ENCODE measurements around the gene HLA-DQA1.

HLA-DQA1 gene

GRCh38 chr6:32602383-32602782 lies 34.8 kb upstream of the HLA-DQA1 start:
- H3K27ac ChIP-seq (ENCODE audit: poor library complexity, severe bottlenecking) = no peak overlapping the region
- no peaks in the 10 kb centered on the region for H3K9me3 ChIP-seq (ENCODE audit: severe bottlenecking)
- no peaks in the 10 kb centered on the region for H3K36me3 ChIP-seq (ENCODE audit: low read depth)

GRCh38 chr6:32603222-32603621 lies 34.0 kb upstream of the HLA-DQA1 start:
- no peaks in the 10 kb centered on the region for H3K36me3 ChIP-seq (ENCODE audit: low read depth)
- DNase-seq (ENCODE audit: low spot score) = no peak
- H3K4me3 ChIP-seq (ENCODE audit: severe bottlenecking) = no peak overlapping the region
- H3K9me3 ChIP-seq (ENCODE audit: severe bottlenecking) = no peaks in the 10 kb centered on the region
- no peak for ATAC-seq (ENCODE audit: low read depth)
- H3K27ac ChIP-seq (ENCODE audit: poor library complexity, severe bottlenecking) = no peak overlapping the region
- no peaks in the 10 kb centered on the region for H3K27me3 ChIP-seq (ENCODE audit: insufficient read depth, poor library complexity, severe bottlenecking)
- no peak for TF ChIP-seq CTCF (IDR thresholded peaks at IDR 0.05; ENCODE audit: poor library complexity, severe bottlenecking)
- no peaks in the 10 kb centered on the region for H3K4me1 ChIP-seq (ENCODE audit: insufficient read depth, poor library complexity, severe bottlenecking)

More at GRCh38 chr6:32602383-32602782, 34.8 kb upstream of the HLA-DQA1 start:
- no peak overlapping the region for H3K4me3 ChIP-seq (ENCODE audit: severe bottlenecking)
- TF ChIP-seq CTCF (IDR thresholded peaks at IDR 0.05; ENCODE audit: poor library complexity, severe bottlenecking) = no peak
- H3K4me1 ChIP-seq (ENCODE audit: insufficient read depth, poor library complexity, severe bottlenecking) = no peaks in the 10 kb centered on the region
- ATAC-seq (ENCODE audit: low read depth) (no peak), DNase-seq (ENCODE audit: low spot score) (no peak)
- H3K27me3 ChIP-seq (ENCODE audit: insufficient read depth, poor library complexity, severe bottlenecking) = no peaks in the 10 kb centered on the region

- no peaks in the 10 kb centered on the region for H3K27me3 ChIP-seq (ENCODE audit: insufficient read depth, poor library complexity, severe bottlenecking)
- TF ChIP-seq CTCF (IDR thresholded peaks at IDR 0.05; ENCODE audit: poor library complexity, severe bottlenecking) = no peak
- no peak overlapping the region for H3K27ac ChIP-seq (ENCODE audit: poor library complexity, severe bottlenecking)
- ATAC-seq (ENCODE audit: low read depth) = no peak
- no peaks in the 10 kb centered on the region for H3K9me3 ChIP-seq (ENCODE audit: severe bottlenecking)
- no peak overlapping the region for H3K4me3 ChIP-seq (ENCODE audit: severe bottlenecking)
- H3K36me3 ChIP-seq (ENCODE audit: low read depth) = no peaks in the 10 kb centered on the region
- no peak for DNase-seq (ENCODE audit: low spot score)
- no peaks in the 10 kb centered on the region for H3K4me1 ChIP-seq (ENCODE audit: insufficient read depth, poor library complexity, severe bottlenecking)
Measured at GRCh38 chr6:32603888-32604287, 33.3 kb upstream of the HLA-DQA1 start.

GRCh38 chr6:32604434-32604877 lies 32.8 kb upstream of the HLA-DQA1 start:
- Histone ChIP-seq H3K9me3 (ENCODE audit: severe bottlenecking) (no peaks in the 10 kb centered on the region), H3K27me3 (ENCODE audit: insufficient read depth, poor library complexity, severe bottlenecking) (no peaks in the 10 kb centered on the region), H3K27ac (ENCODE audit: poor library complexity, severe bottlenecking) (no peak overlapping the region), H3K4me3 (ENCODE audit: severe bottlenecking) (no peak overlapping the region), H3K36me3 (ENCODE audit: low read depth) (no peaks in the 10 kb centered on the region), H3K4me1 (ENCODE audit: insufficient read depth, poor library complexity, severe bottlenecking) (no peaks in the 10 kb centered on the region)
- TF ChIP-seq CTCF (IDR thresholded peaks at IDR 0.05; ENCODE audit: poor library complexity, severe bottlenecking) = no peak
- ATAC-seq (ENCODE audit: low read depth) (no peak), DNase-seq (ENCODE audit: low spot score) (no peak)

- Histone ChIP-seq H3K4me3 (ENCODE audit: severe bottlenecking) (no peak overlapping the region), H3K27ac (ENCODE audit: poor library complexity, severe bottlenecking) (no peak overlapping the region), H3K27me3 (ENCODE audit: insufficient read depth, poor library complexity, severe bottlenecking) (no peaks in the 10 kb centered on the region), H3K9me3 (ENCODE audit: severe bottlenecking) (no peaks in the 10 kb centered on the region), H3K36me3 (ENCODE audit: low read depth) (no peaks in the 10 kb centered on the region), H3K4me1 (ENCODE audit: insufficient read depth, poor library complexity, severe bottlenecking) (no peaks in the 10 kb centered on the region)
- ATAC-seq (ENCODE audit: low read depth) (no peak), DNase-seq (ENCODE audit: low spot score) (no peak)
- no peak for TF ChIP-seq CTCF (IDR thresholded peaks at IDR 0.05; ENCODE audit: poor library complexity, severe bottlenecking)
Measured at GRCh38 chr6:32607263-32607987, 29.8 kb upstream of the HLA-DQA1 start.
